GM23338 (cell line): ENCODE data around the gene TGM2. TPM values are rescaled to one million over a fixed set of nuclear protein-coding genes. Genes with fewer than 3 reads are reported as not detected.

Experiments used
- ATAC-seq: fragments of 200-7000 bp; cut with Tn5 transposase; 3 replicates; pipeline ENCODE4 v1.9.1; 2020
- DNase-seq: peaks from one replicate; pipeline ENCODE4 v3.0.0-alpha.2; 2015; ENCODE audit warnings: low spot score
- H2AFZ ChIP-seq: fragments of 200-600 bp; sonication (generic); 2 replicates; pipeline ENCODE4 v1.8.0; 2016; ENCODE audit warnings: antibody characterized with exemption, mild to moderate bottlenecking, moderate library complexity
- H3F3A ChIP-seq: fragments of 200-600 bp; sonication (generic); replicated peaks from 2 replicates; pipeline ENCODE4 v1.8.0; 2017; ENCODE audit warnings: antibody characterized with exemption, mixed run types, low read depth
- H3K27ac ChIP-seq: fragments of 200-600 bp; sonication (generic); 2 replicates; pipeline ENCODE4 v1.6.1; 2016; ENCODE audit warnings: low read depth
- H3K27me3 ChIP-seq: fragments of 200-600 bp; sonication (generic); 2 replicates; pipeline ENCODE4 v1.8.0; 2016; ENCODE audit warnings: mild to moderate bottlenecking, mixed run types, moderate library complexity; ENCODE audit not compliant: insufficient read depth
- H3K36me3 ChIP-seq: fragments of 200-600 bp; sonication (generic); 2 replicates; pipeline ENCODE4 v1.8.0; 2016; ENCODE audit warnings: mild to moderate bottlenecking; ENCODE audit not compliant: insufficient read depth
- H3K4me1 ChIP-seq: fragments of 200-600 bp; sonication (generic); 2 replicates; pipeline ENCODE4 v1.8.0; 2016; ENCODE audit warnings: mild to moderate bottlenecking, moderate library complexity; ENCODE audit not compliant: insufficient read depth
- H3K4me2 ChIP-seq: fragments of 200-600 bp; sonication (generic); 2 replicates; pipeline ENCODE4 v1.7.1; 2017; ENCODE audit warnings: mixed run types
- H3K4me3 ChIP-seq: fragments of 200-600 bp; sonication (generic); 2 replicates; pipeline ENCODE4 v1.6.1; 2016; ENCODE audit warnings: mixed run types
- H3K79me2 ChIP-seq: fragments of 200-600 bp; sonication (generic); replicated peaks from 2 replicates; pipeline ENCODE4 v1.8.0; 2017; ENCODE audit warnings: mild to moderate bottlenecking; ENCODE audit not compliant: insufficient read depth
- H3K9me2 ChIP-seq: fragments of 200-600 bp; sonication (generic); 2 replicates; pipeline ENCODE4 v1.8.0; 2017; ENCODE audit not compliant: insufficient read depth
- H4K20me1 ChIP-seq: fragments of 200-600 bp; sonication (generic); replicated peaks from 2 replicates; pipeline ENCODE4 v1.8.0; 2017; ENCODE audit warnings: mild to moderate bottlenecking; ENCODE audit not compliant: insufficient read depth
- H3K27ac Mint-ChIP-seq: 2 replicates; pipeline ENCODE4 v1.8.0; 2020; ENCODE audit warnings: inconsistent platforms, mild to moderate bottlenecking, moderate library complexity, mixed read lengths
- H3K27me3 Mint-ChIP-seq: 3 replicates; pipeline ENCODE4 v1.8.0; 2022; ENCODE audit warnings: low read depth, mild to moderate bottlenecking, moderate library complexity, mixed read lengths, inconsistent platforms; ENCODE audit not compliant: insufficient read depth, poor library complexity
- H3K36me3 Mint-ChIP-seq: 3 replicates; pipeline ENCODE4 v1.8.0; 2021; ENCODE audit warnings: low read depth, mild to moderate bottlenecking, inconsistent platforms, moderate library complexity, mixed read lengths
- H3K4me1 Mint-ChIP-seq: 3 replicates; pipeline ENCODE4 v1.8.0; 2020; ENCODE audit warnings: mild to moderate bottlenecking, inconsistent platforms, mixed read lengths
- H3K4me3 Mint-ChIP-seq: 3 replicates; pipeline ENCODE4 v1.8.0; 2021; ENCODE audit warnings: moderate library complexity, mild to moderate bottlenecking, inconsistent platforms, mixed read lengths
- H3K9me3 Mint-ChIP-seq: 3 replicates; pipeline ENCODE4 v1.8.0; 2020; ENCODE audit warnings: moderate library complexity, mild to moderate bottlenecking, inconsistent platforms, mixed read lengths
- CREB1 ChIP-seq: fragments of 250-450 bp; sonication (Bioruptor Pico); IDR thresholded peaks from 2 replicates; pipeline ENCODE4 v1.5.0; 2020; ENCODE audit warnings: low read depth, mild to moderate bottlenecking, moderate library complexity
- CTCF ChIP-seq, 2 experiments: fragments of 200-600 bp in 1 of 2; sonication (generic) in 1 of 2; conservative IDR thresholded peaks; 2 replicates each; pipeline versions ENCODE4 v1.5.1 to v1.6.1; 2016 to 2017; ENCODE audit warnings: antibody characterized with exemption in 2 of 2, low read depth in 2 of 2, mild to moderate bottlenecking in 2 of 2, moderate library complexity in 1 of 2
- ETS1 ChIP-seq: IDR thresholded peaks from 2 replicates; pipeline ENCODE4 v1.6.1; 2016; ENCODE audit warnings: antibody characterized with exemption
- EZH2phosphoT487 ChIP-seq: fragments of 200-600 bp; sonication (generic); IDR thresholded peaks from one replicate; pipeline ENCODE4 v1.8.1; 2018; ENCODE audit warnings: antibody characterized with exemption; ENCODE audit not compliant: unreplicated experiment
- JUNB ChIP-seq: IDR thresholded peaks from one replicate; pipeline ENCODE4 v1.6.1; 2016; ENCODE audit warnings: antibody characterized with exemption; ENCODE audit not compliant: unreplicated experiment
- NANOG ChIP-seq: IDR thresholded peaks from 2 replicates; pipeline ENCODE4 v1.6.1; 2016; ENCODE audit warnings: antibody characterized with exemption, borderline replicate concordance
- POLR2AphosphoS5 ChIP-seq: IDR thresholded peaks from 2 replicates; pipeline ENCODE4 v1.6.1; 2016; ENCODE audit warnings: antibody characterized with exemption, low read depth
- STAT1 ChIP-seq: IDR thresholded peaks from one replicate; pipeline ENCODE4 v1.6.1; 2016; ENCODE audit warnings: antibody characterized with exemption; ENCODE audit not compliant: unreplicated experiment
- ZNF114 ChIP-seq: fragments of 250-450 bp; sonication (Bioruptor Pico); IDR thresholded peaks from 2 replicates; pipeline ENCODE4 v1.5.0; 2020; ENCODE audit warnings: mild to moderate bottlenecking, moderate library complexity
- ZNF331 ChIP-seq: fragments of 250-450 bp; sonication (Bioruptor Pico); IDR thresholded peaks from 2 replicates; pipeline ENCODE4 v1.5.0; 2020; ENCODE audit warnings: low read depth, mild to moderate bottlenecking, moderate library complexity
- ZNF462 ChIP-seq: fragments of 250-450 bp; sonication (Bioruptor Pico); IDR thresholded peaks from 2 replicates; pipeline ENCODE4 v1.5.0; 2020; ENCODE audit warnings: mild to moderate bottlenecking, moderate library complexity
- polyA plus RNA-seq: library from polyadenylated mRNA; unstranded; fragments of >200 nt; fragmentation: Nextera tagmentation; extraction: Ambion mirVana; gene quantifications from 2 replicates; pipeline ENCODE4 v1.2.1, GENCODE V29; 2016
- total RNA-seq: library from RNA; depleted of rRNA; stranded (reverse); fragments of >200 nt; shearing (Covaris generic); gene quantifications from 2 replicates; pipeline ENCODE4 v1.2.3, GENCODE V29; 2014

TGM2 gene
- total and polyA plus RNA-seq, 2 experiments from 2014 or later: 0.45 to 1.0 TPM

GRCh38 chr20:38141204-38141888 lies 23.7 kb downstream of the TGM2 start:
- Mint-ChIP-seq H3K9me3 (no peaks in the 10 kb centered on the region), H3K36me3 (no peaks in the 10 kb centered on the region), H3K27me3 (peaks cover 10% of the 10 kb centered on the region), H3K4me1 (peaks cover 10% of the 10 kb centered on the region), H3K4me3 (no peak overlapping the region), H3K27ac (no peak overlapping the region)
- H3K27me3 ChIP-seq: no peaks in the 10 kb centered on the region
- H3K4me3 ChIP-seq: no peak overlapping the region
- no peak overlapping the region for H2AFZ ChIP-seq
- no peak overlapping the region for H3K4me2 ChIP-seq
- no peaks in the 10 kb centered on the region for H3F3A ChIP-seq
- no peak overlapping the region for H3K27ac ChIP-seq
- H3K36me3 ChIP-seq: no peaks in the 10 kb centered on the region
- H3K4me1 ChIP-seq: peaks cover 5% of the 10 kb centered on the region; the same call in 1 of the 2 replicates
- H3K9me2 ChIP-seq: no peaks in the 10 kb centered on the region
- TF ChIP-seq CREB1 (CRISPR knock-in tag) (no peak), ETS1 (no peak), EZH2phosphoT487 (no peak), POLR2AphosphoS5 (no peak), ZNF114 (CRISPR knock-in tag) (no peak), CTCF (conservative IDR thresholded peaks at IDR 0.05; ENCODE audit: low read depth in 2 of 2) (no peak), ZNF462 (no peak), STAT1 (no peak), ZNF331 (CRISPR knock-in tag) (no peak), NANOG (no peak), JUNB (no peak)
- ATAC-seq (no peak), DNase-seq (no peak)
- no peaks in the 10 kb centered on the region for H4K20me1 ChIP-seq
- no peaks in the 10 kb centered on the region for H3K79me2 ChIP-seq
